Activated naive CD4-positive, alpha-beta T cell treated with anti-CD3 and anti-CD28 coated beads, Interleukin-2, amount 50 U/mL, for 72 hours (primary cell): ENCODE measurements around the gene CARD11. TPM values are rescaled to one million over a fixed set of nuclear protein-coding genes. Genes with fewer than 3 reads are reported as not detected.

Experiments
- ATAC-seq, 2 donors: fragments of 150-1000 bp; cut with Tn5 transposase; 2 replicates each; pipeline ENCODE4 v1.10.0; 2021; ENCODE audit warnings: mild to moderate bottlenecking in 2 of 2, moderate library complexity in 2 of 2
- DNase-seq, 2 donors: peaks; one replicate each; pipeline ENCODE4 v3.0.0; 2021 to 2022; ENCODE audit warnings: low spot score in 2 of 2
- H3K27ac Mint-ChIP-seq, 2 donors: one replicate each; pipeline ENCODE4 v1.8.0; 2022; ENCODE audit warnings: mild to moderate bottlenecking in 2 of 2, mixed read lengths in 2 of 2
- H3K36me3 Mint-ChIP-seq, 2 donors: one replicate each; pipeline ENCODE4 v1.8.0; 2022; ENCODE audit warnings: mixed read lengths in 2 of 2
- H3K9me3 Mint-ChIP-seq, 2 donors: one replicate each; pipeline ENCODE4 v1.8.0; 2022; ENCODE audit warnings: mixed read lengths in 2 of 2
- total RNA-seq, 2 donors: library from RNA; stranded (reverse); gene quantifications; one replicate each; pipeline ENCODE4 v1.2.3, GENCODE V29; 2022

Gene CARD11
- total RNA-seq, 2 donors from 2014 or later: 83.3 to 131 TPM

DNA sequence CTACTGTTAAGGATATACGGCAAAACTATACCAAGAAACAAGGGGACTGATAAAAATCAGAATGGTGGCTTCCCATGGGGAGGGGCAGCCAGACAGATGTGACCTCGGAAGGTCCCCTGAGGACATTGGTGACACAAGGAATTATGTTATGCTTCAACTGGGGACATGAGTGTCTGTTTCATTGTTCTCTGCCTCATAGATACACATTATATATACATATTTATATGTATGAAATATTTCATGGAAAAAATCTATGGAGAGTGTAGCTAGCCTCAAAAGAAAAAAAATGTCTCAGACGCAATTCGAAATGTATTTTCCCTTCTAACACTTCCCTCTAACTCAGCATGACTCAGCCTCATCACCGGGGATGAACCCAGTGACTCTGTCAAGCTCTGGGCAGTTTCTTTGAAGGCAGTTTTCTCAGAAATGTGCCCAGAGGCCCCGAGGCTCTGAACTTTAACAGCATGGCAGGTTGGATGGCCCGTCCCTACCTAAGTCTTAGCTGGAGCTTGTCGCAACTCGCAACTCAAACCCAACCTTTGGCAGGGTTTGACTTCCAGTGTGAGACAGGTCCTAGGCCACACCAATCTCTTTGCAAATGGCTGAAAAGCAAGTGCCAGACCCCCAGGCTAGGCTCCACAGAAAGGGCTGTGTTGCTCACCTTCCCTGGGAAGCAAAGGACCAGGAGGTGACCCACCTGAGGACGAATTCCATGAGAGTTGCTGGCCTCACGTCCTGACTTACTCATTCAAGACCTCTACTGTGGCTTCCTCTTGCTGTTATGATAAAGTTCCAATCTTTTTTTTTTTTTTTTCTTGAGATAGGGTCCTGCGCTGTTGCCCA, 86.9 kb downstream of the CARD11 start:
- ATAC-seq: peak; percentile 79 to 85
- Mint-ChIP-seq H3K36me3 (peaks cover 35 to 68% of the 10 kb centered on the region in 2 donors), H3K9me3 (peaks cover 0 to 6% of the 10 kb centered on the region in 2 donors), H3K27ac (peak overlapping the region; percentile 91 to 94)
- DNase-seq: peak; percentile 36 to 65

DNA sequence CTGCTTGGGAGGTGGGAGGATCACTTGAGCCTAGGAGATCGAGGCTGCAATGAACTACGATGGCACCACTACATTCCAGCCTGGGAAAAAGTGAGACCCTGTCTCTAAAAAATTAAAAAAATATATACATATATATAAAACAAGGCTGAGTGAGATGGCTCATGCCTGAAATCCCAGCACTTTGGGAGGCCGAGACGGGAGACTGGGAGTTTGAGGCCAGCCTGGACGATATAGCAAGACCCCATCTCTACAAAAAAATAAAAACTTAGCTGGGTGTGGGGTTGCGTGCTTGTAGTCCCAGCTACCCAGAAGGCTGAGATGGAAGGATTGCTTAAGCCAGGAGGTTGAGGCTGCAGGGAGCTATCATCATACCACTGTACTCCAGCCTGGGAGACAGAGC, 87.6 kb downstream of the CARD11 start:
- peaks cover 1 to 8% of the 10 kb centered on the region in 2 donors for H3K9me3 Mint-ChIP-seq
- DNase-seq (no peak), ATAC-seq (no peak)
- peaks cover 41 to 70% of the 10 kb centered on the region in 2 donors for H3K36me3 Mint-ChIP-seq
- H3K27ac Mint-ChIP-seq: peak overlapping the region in 1 of 2 donors; percentile 91

GRCh38 chr7:2955269-2955668, 88.4 kb downstream of the CARD11 start:
- Mint-ChIP-seq H3K9me3 (peaks cover 4 to 13% of the 10 kb centered on the region in 2 donors), H3K27ac (peak overlapping the region; percentile 68 to 85), H3K36me3 (peaks cover 43 to 73% of the 10 kb centered on the region in 2 donors)
- ATAC-seq: no peak
- DNase-seq: no peak

- ATAC-seq (peak in 1 of 2 donors; percentile 39), DNase-seq (peak in 1 of 2 donors; percentile 64)
- Mint-ChIP-seq H3K9me3 (peaks cover 4 to 21% of the 10 kb centered on the region in 2 donors), H3K27ac (peak overlapping the region; percentile 50 to 85), H3K36me3 (peaks cover 43 to 75% of the 10 kb centered on the region in 2 donors)
Observed at GRCh38 chr7:2954433-2954853, 89.2 kb downstream of the CARD11 start.

- Mint-ChIP-seq H3K36me3 (peaks cover 43 to 78% of the 10 kb centered on the region in 2 donors), H3K27ac (peak overlapping the region in 1 of 2 donors; percentile 85), H3K9me3 (peaks cover 4 to 24% of the 10 kb centered on the region in 2 donors)
- no peak for DNase-seq
- no peak for ATAC-seq
Observed at GRCh38 chr7:2953588-2954407, 89.9 kb downstream of the CARD11 start.

DNA sequence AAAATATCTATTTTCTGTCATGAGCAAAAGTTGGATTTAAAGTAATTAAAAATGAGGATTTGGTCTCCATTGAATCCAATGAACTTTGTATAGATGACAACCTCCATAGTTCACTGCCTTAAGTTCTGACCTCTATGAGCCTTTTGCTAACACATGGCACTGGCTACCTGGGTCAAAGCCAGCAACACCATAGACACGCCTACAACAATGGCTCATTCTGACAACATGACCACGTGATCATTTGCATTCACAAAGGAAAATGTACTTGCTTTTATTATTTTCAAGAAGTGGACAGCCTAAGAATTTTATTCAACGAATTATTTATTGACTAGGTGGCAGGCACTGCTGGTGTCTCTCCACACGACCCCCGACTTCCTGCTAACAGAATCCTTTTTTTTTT, 90.6 kb downstream of the CARD11 start:
- H3K36me3 Mint-ChIP-seq: peaks cover 38 to 77% of the 10 kb centered on the region in 2 donors
- ATAC-seq: no peak
- no peak for DNase-seq
- H3K9me3 Mint-ChIP-seq: peaks cover 4 to 24% of the 10 kb centered on the region in 2 donors
- H3K27ac Mint-ChIP-seq: no peak overlapping the region

DNA sequence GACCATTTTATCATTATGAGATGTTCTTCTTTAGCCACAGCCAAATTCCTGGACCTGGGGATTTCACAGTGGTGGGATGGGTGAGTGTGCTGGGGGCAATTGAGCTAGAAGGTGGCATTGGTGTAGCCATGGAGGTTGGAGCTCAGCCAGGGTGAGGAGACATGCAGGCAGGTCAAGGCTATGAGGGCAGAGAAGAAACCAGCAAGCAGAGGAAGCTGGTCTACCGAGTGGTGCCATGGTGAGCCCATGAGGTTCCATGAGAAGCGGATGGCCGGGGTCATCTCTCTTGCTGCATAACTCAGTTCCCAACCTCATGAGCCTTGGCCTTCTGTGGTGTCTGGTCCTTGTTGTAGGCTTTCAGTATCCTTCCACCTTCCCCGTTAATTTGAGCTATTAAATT, 91.4 kb downstream of the CARD11 start:
- Mint-ChIP-seq H3K9me3 (peaks cover 4 to 24% of the 10 kb centered on the region in 2 donors), H3K27ac (peak overlapping the region in 1 of 2 donors; percentile 85), H3K36me3 (peaks cover 35 to 77% of the 10 kb centered on the region in 2 donors)
- ATAC-seq (no peak), DNase-seq (peak in 1 of 2 donors; percentile 26)

GRCh38 chr7:2950578-2950977, 93.1 kb downstream of the CARD11 start:
- no peak for ATAC-seq
- no peak for DNase-seq
- Mint-ChIP-seq H3K36me3 (peaks cover 46 to 88% of the 10 kb centered on the region in 2 donors), H3K9me3 (peaks cover 4 to 24% of the 10 kb centered on the region in 2 donors), H3K27ac (peak overlapping the region; percentile 6 to 7)

DNA sequence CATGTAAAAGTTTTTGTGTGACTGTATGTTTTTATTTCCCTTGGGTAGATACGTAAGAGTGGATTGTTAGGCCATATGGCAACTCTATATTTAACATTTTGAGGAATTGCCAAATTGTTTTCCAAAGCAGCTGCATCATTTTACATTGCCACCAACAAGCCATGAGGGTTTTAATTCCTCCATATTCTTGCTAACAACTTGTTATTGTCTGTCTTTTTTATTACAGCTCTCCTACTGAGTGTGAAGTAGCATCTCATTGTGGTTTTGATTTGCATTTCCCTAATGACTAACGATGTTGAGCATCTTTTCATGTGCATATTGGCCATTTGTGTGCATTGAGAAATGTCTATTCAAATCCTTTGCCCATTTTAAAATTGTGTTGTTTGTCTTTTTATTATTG, 94.9 kb downstream of the CARD11 start:
- no peak overlapping the region for H3K27ac Mint-ChIP-seq
- H3K36me3 Mint-ChIP-seq: peaks cover 48 to 94% of the 10 kb centered on the region in 2 donors
- DNase-seq (no peak), ATAC-seq (no peak)
- peaks cover 4 to 24% of the 10 kb centered on the region in 2 donors for H3K9me3 Mint-ChIP-seq

- peaks cover 4 to 23% of the 10 kb centered on the region in 2 donors for H3K9me3 Mint-ChIP-seq
- DNase-seq: no peak
- H3K36me3 Mint-ChIP-seq: peaks cover 44 to 89% of the 10 kb centered on the region in 2 donors
- peak overlapping the region in 1 of 2 donors; percentile 65 for H3K27ac Mint-ChIP-seq
- ATAC-seq: no peak
Observed at GRCh38 chr7:2947058-2947780, 96.4 kb downstream of the CARD11 start.

DNA sequence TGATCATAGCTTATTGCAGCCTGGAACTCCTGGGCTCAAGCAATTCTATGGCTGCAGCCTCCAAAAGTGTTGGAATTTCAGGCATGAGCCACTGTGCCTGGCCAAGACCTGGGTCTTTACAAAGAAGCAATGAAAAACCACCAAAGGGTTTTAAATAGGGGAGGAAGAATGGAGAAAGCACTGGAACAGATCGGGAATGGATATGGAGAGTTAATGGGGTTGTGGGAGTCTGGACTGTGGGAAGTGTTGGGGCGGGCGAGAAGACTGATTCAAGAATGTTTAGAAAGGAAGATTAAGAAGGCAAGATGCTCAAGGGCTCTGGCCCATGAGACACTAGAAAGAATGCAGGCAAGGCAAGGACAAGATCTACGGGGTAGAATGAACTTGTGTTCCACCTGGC, 98.5 kb downstream of the CARD11 start:
- ATAC-seq (no peak), DNase-seq (peak in 1 of 2 donors; percentile 30)
- peaks cover 32 to 68% of the 10 kb centered on the region in 2 donors for H3K36me3 Mint-ChIP-seq
- H3K27ac Mint-ChIP-seq: peak overlapping the region; percentile 22 to 67
- H3K9me3 Mint-ChIP-seq: peaks cover 0 to 10% of the 10 kb centered on the region in 2 donors

GRCh38 chr7:2944739-2945138, 98.9 kb downstream of the CARD11 start:
- DNase-seq (no peak), ATAC-seq (no peak)
- Mint-ChIP-seq H3K36me3 (peaks cover 32 to 66% of the 10 kb centered on the region in 2 donors), H3K9me3 (peaks cover 0 to 6% of the 10 kb centered on the region in 2 donors), H3K27ac (peak overlapping the region; percentile 22 to 67)

GRCh38 chr7:2943851-2944601, 99.6 kb downstream of the CARD11 start:
- Mint-ChIP-seq H3K9me3 (no peaks in the 10 kb centered on the region), H3K36me3 (peaks cover 32 to 66% of the 10 kb centered on the region in 2 donors), H3K27ac (peak overlapping the region; percentile 22 to 67)
- ATAC-seq (peak in 1 of 2 donors; percentile 28), DNase-seq (peak in 1 of 2 donors; percentile 44)

GRCh38 chr7:2941216-2941859, 102.3 kb downstream of the CARD11 start:
- peaks cover 33 to 45% of the 10 kb centered on the region in 2 donors for H3K36me3 Mint-ChIP-seq
- no peak for ATAC-seq

GRCh38 chr7:2940466-2940865, 103.2 kb downstream of the CARD11 start:
- H3K36me3 Mint-ChIP-seq: peaks cover 25 to 36% of the 10 kb centered on the region in 2 donors
- DNase-seq (no peak), ATAC-seq (no peak)
- peak overlapping the region; percentile 73 to 79 for H3K27ac Mint-ChIP-seq
- no peaks in the 10 kb centered on the region for H3K9me3 Mint-ChIP-seq

More at GRCh38 chr7:2941216-2941859, 102.3 kb downstream of the CARD11 start:
- Mint-ChIP-seq H3K9me3 (no peaks in the 10 kb centered on the region), H3K27ac (peak overlapping the region; percentile 7 to 79)
- peak in 1 of 2 donors; percentile 20 for DNase-seq
